D721Med (cell line): ENCODE results near the gene ARPIN.
"Not testable (repeated sequence)": the region's sequence is repeated elsewhere in the genome, so short reads cannot be mapped to it uniquely, and the experiment has no call there.

Experiments used
- DNase-seq: peaks from one replicate; pipeline ENCODE4 v3.0.0; 2011; ENCODE audit warnings: low spot score; ENCODE audit not compliant: insufficient read length
- FAIRE-seq: peaks from 2 replicates; lab custom pipeline; 2011; peaks lifted over from hg19 to GRCh38; lab: Jason Lieb, UNC
- TF ChIP-seq, protein P1 (sequence below): IDR thresholded peaks from 2 replicates; pipeline ENCODE4 v1.5.1; 2012; ENCODE audit warnings: mild to moderate bottlenecking, control low read depth; ENCODE audit not compliant: insufficient read depth; ENCODE audit errors: missing control alignments

The ARPIN gene

DNA sequence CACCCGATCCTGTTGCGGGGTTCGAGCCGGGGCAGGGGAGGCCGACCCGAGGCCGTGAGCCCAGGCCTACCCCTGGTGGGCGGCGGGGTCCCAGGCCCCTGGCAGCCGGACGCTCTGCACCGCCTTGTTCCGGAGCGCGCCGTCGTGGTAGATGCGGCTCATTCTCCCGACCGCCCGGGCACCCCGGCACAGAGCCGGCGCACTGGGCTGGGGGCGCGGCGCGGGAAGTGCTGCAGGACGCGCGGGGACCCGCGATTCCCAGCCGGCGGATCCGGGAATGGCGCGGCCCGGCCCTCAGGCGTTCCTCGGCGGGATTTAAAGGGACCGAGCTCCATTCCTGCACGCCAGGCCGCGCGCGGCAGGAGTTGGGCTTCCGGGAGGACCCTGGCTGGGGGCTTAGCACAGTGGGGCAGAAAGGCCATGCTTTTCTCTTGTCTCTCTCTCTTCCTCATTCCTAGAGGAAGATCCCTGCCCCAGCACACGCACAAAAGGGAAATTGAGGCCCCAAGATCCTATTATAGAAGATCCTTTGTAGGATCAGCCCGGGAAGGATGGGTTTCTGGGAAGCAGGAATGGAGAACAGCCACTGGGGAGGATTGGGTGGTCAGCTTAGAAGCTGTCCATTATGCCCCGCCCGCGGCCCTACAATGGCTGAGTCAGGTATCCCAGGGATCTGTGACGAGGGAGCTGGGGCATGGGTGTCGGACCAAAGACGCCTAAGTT is at the start of gene ARPIN:
Gene ARPIN (minus strand): TSS at position 279 of the 723 bp plus-strand sequence. CDS start 117 bp downstream, at position 162.
- TF ChIP-seq, protein P1, sequence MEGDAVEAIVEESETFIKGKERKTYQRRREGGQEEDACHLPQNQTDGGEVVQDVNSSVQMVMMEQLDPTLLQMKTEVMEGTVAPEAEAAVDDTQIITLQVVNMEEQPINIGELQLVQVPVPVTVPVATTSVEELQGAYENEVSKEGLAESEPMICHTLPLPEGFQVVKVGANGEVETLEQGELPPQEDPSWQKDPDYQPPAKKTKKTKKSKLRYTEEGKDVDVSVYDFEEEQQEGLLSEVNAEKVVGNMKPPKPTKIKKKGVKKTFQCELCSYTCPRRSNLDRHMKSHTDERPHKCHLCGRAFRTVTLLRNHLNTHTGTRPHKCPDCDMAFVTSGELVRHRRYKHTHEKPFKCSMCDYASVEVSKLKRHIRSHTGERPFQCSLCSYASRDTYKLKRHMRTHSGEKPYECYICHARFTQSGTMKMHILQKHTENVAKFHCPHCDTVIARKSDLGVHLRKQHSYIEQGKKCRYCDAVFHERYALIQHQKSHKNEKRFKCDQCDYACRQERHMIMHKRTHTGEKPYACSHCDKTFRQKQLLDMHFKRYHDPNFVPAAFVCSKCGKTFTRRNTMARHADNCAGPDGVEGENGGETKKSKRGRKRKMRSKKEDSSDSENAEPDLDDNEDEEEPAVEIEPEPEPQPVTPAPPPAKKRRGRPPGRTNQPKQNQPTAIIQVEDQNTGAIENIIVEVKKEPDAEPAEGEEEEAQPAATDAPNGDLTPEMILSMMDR, result no peak
- DNase-seq (peak; percentile 69), FAIRE-seq (no peak)

DNA sequence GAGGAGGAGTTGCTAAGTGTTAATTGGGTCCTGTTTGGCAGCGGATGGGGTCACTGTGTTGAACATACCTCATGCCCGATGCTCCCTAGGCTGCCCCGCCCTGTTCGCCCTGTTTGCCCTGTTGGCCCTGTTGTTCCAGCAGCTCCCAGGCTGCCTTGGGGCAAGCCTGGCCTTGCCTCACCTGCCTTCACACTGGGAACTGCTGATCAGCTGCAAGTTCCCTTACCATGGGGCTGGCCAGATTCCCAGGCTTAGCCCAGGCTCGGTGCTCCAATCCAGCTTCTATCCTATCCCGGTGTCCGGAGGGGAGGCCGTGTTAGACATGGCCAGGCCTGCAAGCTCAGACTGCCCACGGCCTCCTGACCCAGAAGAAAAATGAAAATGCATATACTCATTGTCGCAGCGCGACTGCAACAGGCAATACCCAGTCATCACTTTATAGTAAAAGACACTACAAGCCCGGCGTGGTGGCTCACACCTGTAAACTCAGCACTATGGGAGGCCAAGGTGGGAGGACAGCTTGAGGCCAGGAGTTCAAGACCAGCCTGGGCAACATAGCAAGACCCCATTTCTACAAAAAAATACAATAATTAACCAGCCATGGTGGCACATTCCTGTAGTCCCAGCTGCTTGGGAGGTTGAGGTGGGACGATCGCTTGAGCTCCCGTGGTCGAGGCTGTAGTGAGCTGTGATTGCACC is 45.5 kb upstream of the ARPIN start:
- no peak for DNase-seq
- TF ChIP-seq, protein P1, result no peak
- FAIRE-seq, result no peak

DNA sequence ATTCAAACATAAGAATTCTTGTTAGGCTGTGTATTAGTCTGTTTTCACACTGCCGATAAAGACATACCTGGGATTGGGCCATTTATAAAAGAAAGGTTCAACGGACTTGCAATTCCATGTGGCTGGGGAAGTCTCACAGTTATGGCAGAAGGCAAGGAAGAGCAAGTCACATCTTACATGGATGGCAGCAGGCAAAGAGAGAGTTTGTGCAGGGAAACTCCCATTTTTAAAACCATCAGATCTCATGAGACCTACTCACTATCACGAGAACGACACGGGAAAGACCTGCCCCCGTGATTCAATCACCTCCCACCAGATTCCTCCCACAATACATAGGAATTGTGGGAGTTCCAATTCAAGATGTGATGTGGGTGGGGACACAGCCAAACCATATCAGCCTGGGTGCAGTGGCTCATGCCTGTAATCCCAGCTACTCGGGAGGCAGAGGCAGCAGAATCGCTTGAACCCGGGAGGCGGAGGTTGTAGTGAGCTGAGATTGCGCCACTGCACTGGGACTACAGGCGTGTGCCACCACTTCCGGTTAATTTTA is 42.8 kb upstream of the ARPIN start:
- FAIRE-seq, DNase-seq: not testable (repeated sequence)

GRCh38 chr15:89954541-89954940 is 41.8 kb upstream of the ARPIN start:
- FAIRE-seq, result no peak
- TF ChIP-seq, protein P1, result no peak
- no peak for DNase-seq

DNA sequence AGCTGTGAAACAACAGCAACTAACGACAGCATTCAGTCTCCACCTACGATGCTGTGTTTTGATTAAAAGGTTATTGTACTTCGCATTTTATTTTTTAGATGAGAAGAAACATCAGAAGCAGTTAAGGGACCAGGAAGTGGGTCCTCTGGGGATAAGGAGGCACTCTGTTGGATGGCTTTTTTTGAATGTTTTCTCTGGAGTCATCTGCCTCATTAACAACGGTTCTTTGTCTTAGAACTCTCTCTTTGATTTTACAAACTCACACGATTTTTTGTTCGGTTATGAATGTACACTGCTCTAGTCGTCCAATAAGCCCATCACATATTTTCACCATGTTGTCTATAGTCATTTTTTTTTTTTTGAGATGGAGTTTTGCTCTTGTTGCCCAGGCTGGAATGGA is 36.0 kb upstream of the ARPIN start:
- FAIRE-seq (no peak), DNase-seq (no peak)
- TF ChIP-seq, protein P1, result no peak

- FAIRE-seq (no peak), DNase-seq (no peak)
- TF ChIP-seq, protein P1, result no peak
Measured at GRCh38 chr15:89947385-89947784, 34.6 kb upstream of the ARPIN start.

- FAIRE-seq (no peak), DNase-seq (no peak)
- TF ChIP-seq, protein P1, result no peak
Measured at GRCh38 chr15:89946681-89947299, 34.0 kb upstream of the ARPIN start.

- not testable (repeated sequence) for DNase-seq, FAIRE-seq
Measured at GRCh38 chr15:89943721-89944120, 31.0 kb upstream of the ARPIN start.
